GM12874 (cell line): ENCODE data around the gene UGT1A9.

Experiments used
- TF ChIP-seq, protein P1 (sequence below): IDR thresholded peaks from 2 replicates; pipeline ENCODE4 v1.5.1; 2011; ENCODE audit warnings: low read depth, mild to moderate bottlenecking, control low read depth, low read length, moderate library complexity; ENCODE audit not compliant: insufficient read depth

The UGT1A9 gene

DNA sequence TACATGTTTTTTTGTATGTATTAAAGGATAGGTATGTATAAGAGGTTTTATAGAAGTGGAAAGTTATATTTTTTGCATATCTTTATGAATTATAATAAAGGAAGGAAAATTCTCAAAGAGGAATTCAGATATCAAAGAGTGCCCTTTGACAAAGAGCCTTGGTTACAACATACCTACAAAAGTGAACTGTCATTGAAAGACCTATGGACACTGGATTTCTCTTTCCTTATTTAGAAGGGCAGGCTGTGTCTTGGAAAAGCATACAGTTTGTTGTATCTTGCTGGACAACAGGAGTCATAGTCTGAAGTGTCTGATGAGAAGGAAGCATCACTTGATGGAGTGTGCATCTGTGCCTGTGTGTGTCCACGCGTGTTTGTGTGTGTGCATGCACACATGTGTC is 20.3 kb upstream of the UGT1A9 start:
- TF ChIP-seq, protein P1, sequence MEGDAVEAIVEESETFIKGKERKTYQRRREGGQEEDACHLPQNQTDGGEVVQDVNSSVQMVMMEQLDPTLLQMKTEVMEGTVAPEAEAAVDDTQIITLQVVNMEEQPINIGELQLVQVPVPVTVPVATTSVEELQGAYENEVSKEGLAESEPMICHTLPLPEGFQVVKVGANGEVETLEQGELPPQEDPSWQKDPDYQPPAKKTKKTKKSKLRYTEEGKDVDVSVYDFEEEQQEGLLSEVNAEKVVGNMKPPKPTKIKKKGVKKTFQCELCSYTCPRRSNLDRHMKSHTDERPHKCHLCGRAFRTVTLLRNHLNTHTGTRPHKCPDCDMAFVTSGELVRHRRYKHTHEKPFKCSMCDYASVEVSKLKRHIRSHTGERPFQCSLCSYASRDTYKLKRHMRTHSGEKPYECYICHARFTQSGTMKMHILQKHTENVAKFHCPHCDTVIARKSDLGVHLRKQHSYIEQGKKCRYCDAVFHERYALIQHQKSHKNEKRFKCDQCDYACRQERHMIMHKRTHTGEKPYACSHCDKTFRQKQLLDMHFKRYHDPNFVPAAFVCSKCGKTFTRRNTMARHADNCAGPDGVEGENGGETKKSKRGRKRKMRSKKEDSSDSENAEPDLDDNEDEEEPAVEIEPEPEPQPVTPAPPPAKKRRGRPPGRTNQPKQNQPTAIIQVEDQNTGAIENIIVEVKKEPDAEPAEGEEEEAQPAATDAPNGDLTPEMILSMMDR, result no peak

DNA sequence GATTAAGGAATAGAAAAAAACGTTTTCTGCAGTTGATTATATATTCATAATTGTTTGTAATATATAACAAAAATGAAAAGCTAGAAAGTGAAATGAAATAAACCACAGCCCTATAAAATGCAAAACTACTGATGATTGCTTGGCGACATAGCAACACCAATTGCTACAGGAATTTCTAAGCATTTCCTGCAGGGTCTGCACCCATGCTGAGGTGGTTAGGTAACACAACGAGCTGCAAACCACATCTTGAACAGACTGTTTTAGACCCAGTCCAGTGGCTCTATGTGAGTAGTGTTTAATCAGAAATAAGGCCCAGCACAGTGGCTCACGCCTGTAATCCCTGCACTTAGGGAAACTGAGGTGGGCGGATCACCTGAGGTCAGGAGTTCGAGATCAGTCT is 17.2 kb upstream of the UGT1A9 start:
- TF ChIP-seq, protein P1, result no peak

DNA sequence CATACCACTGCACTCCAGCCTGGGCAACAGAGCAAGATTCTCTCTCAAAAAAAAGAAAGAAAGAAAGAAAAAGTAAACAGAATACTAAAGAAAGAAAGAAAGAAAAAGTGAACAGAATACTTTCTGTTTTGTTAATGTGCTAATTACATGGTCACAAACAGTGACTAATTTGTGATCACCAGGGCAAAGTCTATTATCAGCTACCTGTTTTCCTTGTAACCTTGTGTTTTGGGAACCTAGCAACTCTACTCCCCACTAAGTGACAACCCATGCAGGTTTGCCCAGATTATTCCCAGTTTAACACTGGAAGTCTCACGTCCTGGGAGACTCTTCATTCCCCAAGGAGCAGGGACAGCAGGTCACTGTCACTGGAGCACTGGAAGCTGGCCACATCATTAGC is 16.7 kb upstream of the UGT1A9 start:
- TF ChIP-seq, protein P1, result no peak

DNA sequence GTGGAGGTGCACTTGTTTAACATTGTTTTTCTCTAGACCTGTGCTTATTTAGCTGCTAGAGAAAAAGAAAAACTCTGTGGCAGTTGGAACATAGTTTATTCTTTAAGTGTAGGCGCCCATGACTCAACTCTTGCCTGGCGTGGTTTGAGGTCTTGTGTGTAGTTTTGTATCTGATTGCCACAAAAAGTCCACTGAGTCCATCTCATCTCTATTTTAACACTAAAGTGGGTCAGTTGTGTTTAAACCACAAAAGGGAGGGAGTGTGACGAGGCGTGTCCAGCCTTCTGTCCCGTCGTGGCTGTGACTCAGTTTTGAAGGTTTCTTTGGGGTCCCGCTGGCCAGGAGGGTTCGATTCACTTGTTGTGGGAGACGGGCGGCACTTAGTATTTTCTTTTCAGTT is 15.3 kb upstream of the UGT1A9 start:
- TF ChIP-seq, protein P1, result no peak

DNA sequence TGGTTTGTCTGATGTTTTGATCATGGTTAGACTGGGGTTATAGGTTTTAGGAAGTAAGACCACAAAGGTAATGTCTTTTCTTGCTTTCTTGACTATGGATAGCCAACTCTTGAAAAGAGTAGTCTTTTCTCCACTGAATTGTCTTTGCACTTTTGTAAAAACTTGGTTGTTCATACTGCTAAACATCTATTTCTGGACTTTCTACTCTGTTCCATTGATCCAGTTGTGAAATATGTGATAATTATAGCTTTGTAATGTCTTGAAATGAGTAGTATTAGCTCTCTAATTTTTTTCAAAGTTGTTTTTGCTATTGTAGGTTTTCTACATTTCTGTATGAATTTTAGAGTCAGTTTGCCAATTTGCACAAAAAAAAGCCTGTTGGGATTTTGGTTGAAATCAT is 13.1 kb upstream of the UGT1A9 start:
- TF ChIP-seq, protein P1, result no peak

DNA sequence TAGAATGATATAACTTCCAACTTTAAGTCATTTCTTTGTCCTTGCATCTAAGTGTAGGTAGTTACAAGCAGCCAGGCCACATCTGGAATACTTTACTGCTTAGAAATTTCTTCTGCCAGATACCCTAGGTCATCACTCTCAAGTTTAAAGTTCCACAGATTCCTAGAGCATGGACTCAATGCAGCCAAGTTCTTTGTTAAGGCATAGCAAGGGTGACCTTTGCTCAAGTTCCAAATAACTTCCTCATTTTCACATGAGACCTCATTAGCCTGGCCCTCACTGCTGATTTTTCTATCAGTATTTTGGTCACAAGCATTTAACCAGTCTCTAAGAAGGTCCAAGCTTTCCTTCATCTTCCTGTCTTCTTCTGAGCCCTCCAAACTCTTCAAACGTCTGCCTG is 7.8 kb upstream of the UGT1A9 start:
- TF ChIP-seq, protein P1, result no peak

DNA sequence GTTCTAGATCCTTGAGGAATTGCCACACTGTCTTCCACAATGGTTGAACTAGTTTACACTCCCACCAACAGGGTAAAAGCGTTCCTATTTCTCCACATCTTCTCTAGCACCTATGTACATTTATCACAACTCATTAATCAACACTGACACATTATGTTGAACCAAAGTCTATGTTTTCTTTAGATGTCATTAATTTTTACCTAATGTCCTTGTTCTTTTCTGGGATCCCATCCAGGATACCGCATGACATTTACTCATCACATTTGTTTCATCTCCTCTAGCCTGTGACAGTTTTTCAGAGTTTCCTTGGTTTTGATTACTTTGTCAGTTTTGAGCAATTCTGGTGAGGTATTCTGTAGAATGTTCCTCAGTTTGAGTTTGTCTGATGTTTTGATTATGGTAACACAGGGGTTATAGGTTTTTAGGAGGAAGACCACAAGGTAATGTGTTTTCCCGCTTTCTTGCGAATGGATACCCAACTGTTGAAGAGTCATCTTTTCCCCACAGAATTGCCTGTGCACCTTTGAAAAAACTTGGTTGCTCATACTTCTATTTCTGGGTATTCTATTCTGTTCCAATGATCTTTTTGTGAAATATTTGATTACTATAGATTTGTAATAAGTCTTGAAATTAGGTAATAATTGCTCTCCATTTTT is 3.0 kb upstream of the UGT1A9 start:
- TF ChIP-seq, protein P1, result no peak
